Measurements from ENCODE around the gene RPEL1.

DNA sequence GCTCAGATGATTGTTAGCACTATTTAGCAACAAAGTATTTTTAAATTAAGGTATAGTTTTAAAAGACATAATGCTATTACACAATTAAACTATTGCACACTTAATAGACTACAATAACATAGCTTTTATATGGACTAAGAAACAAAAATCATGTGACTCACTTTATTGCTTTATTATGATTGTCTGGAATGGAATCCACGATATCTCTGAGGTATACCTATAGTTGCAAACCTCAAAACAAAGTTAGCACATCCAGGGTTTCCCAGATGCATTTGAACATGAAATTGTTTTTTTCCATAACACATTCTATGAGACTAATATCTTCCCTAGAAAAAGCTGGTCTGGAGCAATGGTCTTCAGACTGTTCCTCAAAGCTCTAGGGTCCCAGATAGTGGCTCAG, 18.3 kb upstream of the RPEL1 start:
- no peak for TF ChIP-seq POLR2AphosphoS5 (IDR thresholded peaks at IDR 0.05)
- TF ChIP-seq EP300 (conservative IDR thresholded peaks at IDR 0.05; ENCODE audit: poor library complexity, severe bottlenecking), result no peak
- TF ChIP-seq, protein P1, sequence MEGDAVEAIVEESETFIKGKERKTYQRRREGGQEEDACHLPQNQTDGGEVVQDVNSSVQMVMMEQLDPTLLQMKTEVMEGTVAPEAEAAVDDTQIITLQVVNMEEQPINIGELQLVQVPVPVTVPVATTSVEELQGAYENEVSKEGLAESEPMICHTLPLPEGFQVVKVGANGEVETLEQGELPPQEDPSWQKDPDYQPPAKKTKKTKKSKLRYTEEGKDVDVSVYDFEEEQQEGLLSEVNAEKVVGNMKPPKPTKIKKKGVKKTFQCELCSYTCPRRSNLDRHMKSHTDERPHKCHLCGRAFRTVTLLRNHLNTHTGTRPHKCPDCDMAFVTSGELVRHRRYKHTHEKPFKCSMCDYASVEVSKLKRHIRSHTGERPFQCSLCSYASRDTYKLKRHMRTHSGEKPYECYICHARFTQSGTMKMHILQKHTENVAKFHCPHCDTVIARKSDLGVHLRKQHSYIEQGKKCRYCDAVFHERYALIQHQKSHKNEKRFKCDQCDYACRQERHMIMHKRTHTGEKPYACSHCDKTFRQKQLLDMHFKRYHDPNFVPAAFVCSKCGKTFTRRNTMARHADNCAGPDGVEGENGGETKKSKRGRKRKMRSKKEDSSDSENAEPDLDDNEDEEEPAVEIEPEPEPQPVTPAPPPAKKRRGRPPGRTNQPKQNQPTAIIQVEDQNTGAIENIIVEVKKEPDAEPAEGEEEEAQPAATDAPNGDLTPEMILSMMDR (IDR thresholded peaks at IDR 0.05; ENCODE audit: poor library complexity, severe bottlenecking), result no peak
- no peak for TF ChIP-seq REST (IDR thresholded peaks at IDR 0.05; ENCODE audit: borderline replicate concordance)
- no peak for TF ChIP-seq TAF1 (IDR thresholded peaks at IDR 0.05; ENCODE audit: low read depth)
- no peak for TF ChIP-seq RAD21 (conservative IDR thresholded peaks at IDR 0.05)
- no peak for TF ChIP-seq EZH2 (IDR thresholded peaks at IDR 0.05; ENCODE audit: borderline replicate concordance, insufficient read depth, low read length, poor library complexity, severe bottlenecking)
- no peak for TF ChIP-seq SMC3 (conservative IDR thresholded peaks at IDR 0.05; ENCODE audit: poor library complexity)
